Measurements from ENCODE around the gene RFWD3.

- TF ChIP-seq, protein P1, sequence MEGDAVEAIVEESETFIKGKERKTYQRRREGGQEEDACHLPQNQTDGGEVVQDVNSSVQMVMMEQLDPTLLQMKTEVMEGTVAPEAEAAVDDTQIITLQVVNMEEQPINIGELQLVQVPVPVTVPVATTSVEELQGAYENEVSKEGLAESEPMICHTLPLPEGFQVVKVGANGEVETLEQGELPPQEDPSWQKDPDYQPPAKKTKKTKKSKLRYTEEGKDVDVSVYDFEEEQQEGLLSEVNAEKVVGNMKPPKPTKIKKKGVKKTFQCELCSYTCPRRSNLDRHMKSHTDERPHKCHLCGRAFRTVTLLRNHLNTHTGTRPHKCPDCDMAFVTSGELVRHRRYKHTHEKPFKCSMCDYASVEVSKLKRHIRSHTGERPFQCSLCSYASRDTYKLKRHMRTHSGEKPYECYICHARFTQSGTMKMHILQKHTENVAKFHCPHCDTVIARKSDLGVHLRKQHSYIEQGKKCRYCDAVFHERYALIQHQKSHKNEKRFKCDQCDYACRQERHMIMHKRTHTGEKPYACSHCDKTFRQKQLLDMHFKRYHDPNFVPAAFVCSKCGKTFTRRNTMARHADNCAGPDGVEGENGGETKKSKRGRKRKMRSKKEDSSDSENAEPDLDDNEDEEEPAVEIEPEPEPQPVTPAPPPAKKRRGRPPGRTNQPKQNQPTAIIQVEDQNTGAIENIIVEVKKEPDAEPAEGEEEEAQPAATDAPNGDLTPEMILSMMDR (IDR thresholded peaks at IDR 0.05): no peak
- TF ChIP-seq EP300 (IDR thresholded peaks at IDR 0.05) (no peak), POLR2A (IDR thresholded peaks at IDR 0.05) (no peak), POLR2AphosphoS5 (IDR thresholded peaks at IDR 0.05) (no peak)
Observed at GRCh38 chr16:74682556-74682955, 15.9 kb upstream of the RFWD3 start.
